SK-N-SH (cell line): Measurements from ENCODE around the gene ACE. TPM values are rescaled to one million over a fixed set of nuclear protein-coding genes. Genes with fewer than 3 reads are reported as not detected.

ENCODE experiments used
- CTCF ChIA-PET: fragments of 300-600, 350-600 bp; formaldehyde crosslinking; extraction: SDS; loops from one replicate; lab custom pipeline; 2021; lab: Yijun Ruan, JAX
- POLR2A ChIA-PET: fragments of 350-600 bp; sonication (Branson Sonifier 250); formaldehyde crosslinking; extraction: SDS; loops from one replicate; lab custom pipeline; 2020; ENCODE audit warnings: antibody characterized with exemption, inconsistent platforms; lab: Yijun Ruan, JAX
- DNase-seq: peaks from one replicate; pipeline ENCODE4 v3.0.0; 2012
- H2AFZ ChIP-seq: fragments of 200-600 bp; sonication (generic); 2 replicates; pipeline ENCODE4 v1.8.1; 2016; ENCODE audit warnings: antibody characterized with exemption, mild to moderate bottlenecking, low read depth
- H3F3A ChIP-seq: fragments of 200-600 bp; sonication (generic); replicated peaks from 2 replicates; pipeline ENCODE3; 2016; ENCODE audit warnings: antibody characterized with exemption, mild to moderate bottlenecking; ENCODE audit not compliant: insufficient read depth
- H3K27ac ChIP-seq, 2 experiments: fragments of 200-500 bp in 1 of 2; fragments of 200-600 bp in 1 of 2; sonication (Bioruptor generic) in 1 of 2; sonication (generic), shearing (Covaris generic) in 1 of 2; 2 replicates each; pipeline versions ENCODE4 v1.5.1 to v1.6.1; 2014 to 2016; ENCODE audit warnings: low read depth in 2 of 2, inconsistent platforms in 1 of 2, low read length in 1 of 2, mild to moderate bottlenecking in 1 of 2, mixed read lengths in 1 of 2
- H3K27me3 ChIP-seq: fragments of 200-600 bp; sonication (generic), shearing (Covaris generic); 2 replicates; pipeline ENCODE4 v1.6.1; 2016; ENCODE audit warnings: mixed run types; ENCODE audit not compliant: insufficient read depth
- H3K36me3 ChIP-seq, 2 experiments: fragments of 200-500 bp in 1 of 2; fragments of 200-600 bp in 1 of 2; sonication (Bioruptor generic) in 1 of 2; sonication (generic) in 1 of 2; replicated peaks in 1 of 2; 2 replicates each; pipeline versions ENCODE3 to v1.5.1; 2014 to 2016; ENCODE audit warnings: low read length in 1 of 2, mild to moderate bottlenecking in 1 of 2; ENCODE audit not compliant: insufficient read depth in 2 of 2, control insufficient read depth in 1 of 2
- H3K4me1 ChIP-seq, 2 experiments: fragments of 200-500 bp in 1 of 2; fragments of 200-600 bp in 1 of 2; sonication (Bioruptor generic) in 1 of 2; sonication (generic), shearing (Covaris generic) in 1 of 2; 2 replicates each; pipeline versions ENCODE4 v1.5.1 to v1.6.1; 2014 to 2016; ENCODE audit warnings: low read depth in 1 of 2, low read length in 1 of 2, mixed run types in 1 of 2; ENCODE audit not compliant: insufficient read depth in 2 of 2, control insufficient read depth in 1 of 2
- H3K4me2 ChIP-seq: fragments of 200-600 bp; sonication (generic), shearing (Covaris generic); 2 replicates; pipeline ENCODE4 v1.6.1; 2017; ENCODE audit warnings: mixed run types
- H3K4me3 ChIP-seq, 2 experiments: fragments of 200-500 bp in 1 of 2; fragments of 200-600 bp in 1 of 2; sonication (Bioruptor generic) in 1 of 2; sonication (generic), shearing (Covaris generic) in 1 of 2; 2 replicates each; pipeline versions ENCODE4 v1.5.1 to v1.8.1; 2014 to 2016; ENCODE audit warnings: low read depth in 2 of 2, inconsistent platforms in 1 of 2, low read length in 1 of 2, mild to moderate bottlenecking in 1 of 2, mixed read lengths in 1 of 2, moderate library complexity in 1 of 2
- H3K79me2 ChIP-seq: fragments of 200-600 bp; sonication (generic); 2 replicates; pipeline ENCODE4 v1.8.1; 2017; ENCODE audit warnings: mild to moderate bottlenecking; ENCODE audit not compliant: insufficient read depth
- H3K9ac ChIP-seq: fragments of 200-600 bp; sonication (generic); 2 replicates; pipeline ENCODE4 v1.6.1; 2017; ENCODE audit warnings: mixed run types
- H3K9me2 ChIP-seq: fragments of 200-600 bp; sonication (generic); 2 replicates; pipeline ENCODE4 v1.6.1; 2017; ENCODE audit warnings: mixed run types
- H3K9me3 ChIP-seq: fragments of 200-600 bp; sonication (generic); 2 replicates; pipeline ENCODE4 v1.6.1; 2017; ENCODE audit warnings: mixed run types, mild to moderate bottlenecking, moderate library complexity
- H4K20me1 ChIP-seq: fragments of 200-600 bp; sonication (generic); 2 replicates; pipeline ENCODE4 v1.6.1; 2017; ENCODE audit warnings: mild to moderate bottlenecking, mixed run types; ENCODE audit not compliant: insufficient read depth
- EP300 ChIP-seq, 2 experiments: IDR thresholded peaks; 2 replicates each; pipeline versions ENCODE4 v1.4.0 to v1.6.1; 2012; ENCODE audit warnings: borderline replicate concordance in 1 of 2, low read depth in 1 of 2, low read length in 1 of 2
- EZH2phosphoT487 ChIP-seq: fragments of 200-600 bp; sonication (generic); IDR thresholded peaks from 2 replicates; pipeline ENCODE4 v1.6.1; 2017; ENCODE audit warnings: low read depth, mixed run types, mild to moderate bottlenecking, antibody characterized with exemption, moderate library complexity, borderline replicate concordance
- FOXJ3 ChIP-seq: sonication (generic); formaldehyde crosslinking; IDR thresholded peaks from 2 replicates; pipeline ENCODE4 v1.5.1; 2020; ENCODE audit warnings: mild to moderate bottlenecking, missing genetic modification reagents
- FOXM1 ChIP-seq: IDR thresholded peaks from 2 replicates; pipeline ENCODE4 v1.4.0; 2012; ENCODE audit warnings: low read depth, mild to moderate bottlenecking
- GABPA ChIP-seq: IDR thresholded peaks from 2 replicates; pipeline ENCODE4 v1.4.0; 2012; ENCODE audit warnings: low read depth, mild to moderate bottlenecking
- JUND ChIP-seq: IDR thresholded peaks from 2 replicates; pipeline ENCODE4 v1.4.0; 2012
- MEF2A ChIP-seq: IDR thresholded peaks from 2 replicates; pipeline ENCODE4 v1.4.0; 2012; ENCODE audit warnings: low read depth, borderline replicate concordance
- MXI1 ChIP-seq: IDR thresholded peaks from 2 replicates; pipeline ENCODE4 v1.6.1; 2012; ENCODE audit warnings: mild to moderate bottlenecking, low read depth, low read length, improper control_type of control experiment
- NFIC ChIP-seq: IDR thresholded peaks from 2 replicates; pipeline ENCODE4 v1.4.0; 2012; ENCODE audit warnings: borderline replicate concordance
- NRF1 ChIP-seq: IDR thresholded peaks from 2 replicates; pipeline ENCODE4 v1.6.1; 2012; ENCODE audit warnings: low read depth, mild to moderate bottlenecking, low read length
- POLR2AphosphoS5 ChIP-seq: IDR thresholded peaks from 2 replicates; pipeline ENCODE4 v1.6.1; 2012; ENCODE audit warnings: low read depth, low read length
- RAD21 ChIP-seq: IDR thresholded peaks from 2 replicates; pipeline ENCODE4 v1.6.1; 2012; ENCODE audit warnings: mild to moderate bottlenecking, low read length
- RFX5 ChIP-seq: IDR thresholded peaks from 2 replicates; pipeline ENCODE4 v1.6.1; 2012; ENCODE audit warnings: mild to moderate bottlenecking, improper control_type of control experiment, low read length
- RXRA ChIP-seq: IDR thresholded peaks from 2 replicates; pipeline ENCODE4 v1.4.0; 2012; ENCODE audit warnings: low read depth, mild to moderate bottlenecking, borderline replicate concordance
- TCF12 ChIP-seq: IDR thresholded peaks from 2 replicates; pipeline ENCODE4 v1.4.0; 2012
- TEAD4 ChIP-seq: IDR thresholded peaks from 2 replicates; pipeline ENCODE4 v1.4.0; 2012; ENCODE audit warnings: mild to moderate bottlenecking, borderline replicate concordance; ENCODE audit not compliant: insufficient read depth
- YY1 ChIP-seq: IDR thresholded peaks from 2 replicates; pipeline ENCODE4 v1.4.0; 2012; ENCODE audit warnings: low read depth, mild to moderate bottlenecking
- WGBS: methylation state at CpG from one replicate; pipeline ENCODE4 v1.1.6; 2017; ENCODE audit warnings: low lambda C conversion rate; 5-methylcytosine and 5-hydroxymethylcytosine counted together
- polyA plus RNA-seq, 3 experiments: library from polyadenylated mRNA; depleted of rRNA; stranded (reverse); fragments of >200 nt; gene quantifications; 2 replicates each; pipeline ENCODE4 v1.2.3, GENCODE V29; 2012
- TF ChIP-seq, protein P1 (sequence below): fragments of 150-350 bp; IDR thresholded peaks from 2 replicates; pipeline ENCODE4 v1.6.1; 2017; ENCODE audit warnings: antibody characterized with exemption, low read length, low read depth, borderline replicate concordance
- TF ChIP-seq, protein P2 (sequence below): IDR thresholded peaks from 2 replicates; pipeline ENCODE4; 2012
- TF ChIP-seq, protein P3 (sequence below): fragments of 150-350 bp; IDR thresholded peaks from 2 replicates; pipeline ENCODE4 v1.6.1; 2016; ENCODE audit warnings: mild to moderate bottlenecking, low read depth, low read length
- TF ChIP-seq, protein P4 (sequence below): IDR thresholded peaks from 2 replicates; pipeline ENCODE4 v1.4.0; 2012; ENCODE audit warnings: low read depth
- TF ChIP-seq, protein P5 (sequence below): fragments of 200-600 bp; sonication (generic); IDR thresholded peaks from 2 replicates; pipeline ENCODE4 v1.6.1; 2017; ENCODE audit warnings: antibody characterized with exemption, mild to moderate bottlenecking, moderate library complexity

The ACE gene
- polyA plus RNA-seq, 1 of the 3 experiments (the other 2 are of a cell fraction): 12.1 TPM

DNA sequence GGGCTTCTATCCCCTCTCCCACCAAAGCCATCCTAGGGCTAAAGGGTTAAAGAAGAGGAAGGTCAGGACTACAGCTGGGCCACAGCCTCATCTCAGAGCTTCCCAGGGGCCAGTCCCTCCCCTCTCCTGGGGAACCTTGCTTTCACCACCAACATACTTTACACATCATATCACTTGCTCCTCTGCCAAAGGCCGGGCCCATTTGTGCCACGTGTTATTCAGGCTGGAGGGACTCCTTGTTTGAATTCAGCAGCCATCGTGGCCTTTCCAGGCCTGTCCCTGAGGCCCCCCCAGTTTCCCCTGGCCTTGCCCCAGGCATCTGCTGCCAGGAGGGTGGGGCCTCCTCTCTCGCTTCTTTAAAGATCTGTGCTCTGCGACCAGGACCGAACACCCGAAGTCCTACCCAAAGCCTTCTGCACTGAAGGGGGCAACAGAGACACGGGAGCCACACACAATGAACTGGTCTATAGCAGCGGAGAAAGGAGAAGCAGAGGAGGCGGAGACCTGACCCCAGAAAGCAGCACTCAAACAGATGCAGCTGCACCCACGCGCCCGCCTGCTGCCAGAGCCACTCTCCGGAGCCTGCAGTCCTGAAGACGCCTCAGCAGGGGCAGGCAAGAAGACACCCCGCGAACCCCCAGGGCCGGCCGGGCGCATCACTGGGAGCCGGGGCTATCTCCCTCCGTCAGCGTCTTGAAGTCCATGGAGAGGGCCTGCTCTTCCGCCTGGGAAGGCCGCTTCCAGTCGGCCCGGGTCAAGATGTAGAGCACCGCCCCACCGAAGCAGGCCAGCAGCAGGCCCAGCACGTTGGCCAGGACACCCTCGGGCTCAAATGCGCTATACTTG lies 42.9 kb upstream of the ACE start (continued):
- TF ChIP-seq, protein P1, sequence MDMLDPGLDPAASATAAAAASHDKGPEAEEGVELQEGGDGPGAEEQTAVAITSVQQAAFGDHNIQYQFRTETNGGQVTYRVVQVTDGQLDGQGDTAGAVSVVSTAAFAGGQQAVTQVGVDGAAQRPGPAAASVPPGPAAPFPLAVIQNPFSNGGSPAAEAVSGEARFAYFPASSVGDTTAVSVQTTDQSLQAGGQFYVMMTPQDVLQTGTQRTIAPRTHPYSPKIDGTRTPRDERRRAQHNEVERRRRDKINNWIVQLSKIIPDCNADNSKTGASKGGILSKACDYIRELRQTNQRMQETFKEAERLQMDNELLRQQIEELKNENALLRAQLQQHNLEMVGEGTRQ: peak; percentile 8; the same call in 1 of the 2 replicates
- TF ChIP-seq, protein P2, sequence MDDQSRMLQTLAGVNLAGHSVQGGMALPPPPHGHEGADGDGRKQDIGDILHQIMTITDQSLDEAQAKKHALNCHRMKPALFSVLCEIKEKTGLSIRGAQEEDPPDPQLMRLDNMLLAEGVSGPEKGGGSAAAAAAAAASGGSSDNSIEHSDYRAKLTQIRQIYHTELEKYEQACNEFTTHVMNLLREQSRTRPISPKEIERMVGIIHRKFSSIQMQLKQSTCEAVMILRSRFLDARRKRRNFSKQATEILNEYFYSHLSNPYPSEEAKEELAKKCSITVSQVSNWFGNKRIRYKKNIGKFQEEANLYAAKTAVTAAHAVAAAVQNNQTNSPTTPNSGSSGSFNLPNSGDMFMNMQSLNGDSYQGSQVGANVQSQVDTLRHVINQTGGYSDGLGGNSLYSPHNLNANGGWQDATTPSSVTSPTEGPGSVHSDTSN: peak; percentile 82
- TF ChIP-seq RFX5 (no peak), RXRA (peak; percentile 83; the same call in 1 of the 2 replicates), EZH2phosphoT487 (no peak), YY1 (peak; percentile 81), MXI1 (peak; percentile 73), GABPA (no peak), FOXJ3 (CRISPR knock-in tag) (no peak), NRF1 (no peak)
- TF ChIP-seq, protein P3, sequence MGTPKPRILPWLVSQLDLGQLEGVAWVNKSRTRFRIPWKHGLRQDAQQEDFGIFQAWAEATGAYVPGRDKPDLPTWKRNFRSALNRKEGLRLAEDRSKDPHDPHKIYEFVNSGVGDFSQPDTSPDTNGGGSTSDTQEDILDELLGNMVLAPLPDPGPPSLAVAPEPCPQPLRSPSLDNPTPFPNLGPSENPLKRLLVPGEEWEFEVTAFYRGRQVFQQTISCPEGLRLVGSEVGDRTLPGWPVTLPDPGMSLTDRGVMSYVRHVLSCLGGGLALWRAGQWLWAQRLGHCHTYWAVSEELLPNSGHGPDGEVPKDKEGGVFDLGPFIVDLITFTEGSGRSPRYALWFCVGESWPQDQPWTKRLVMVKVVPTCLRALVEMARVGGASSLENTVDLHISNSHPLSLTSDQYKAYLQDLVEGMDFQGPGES: no peak

DNA sequence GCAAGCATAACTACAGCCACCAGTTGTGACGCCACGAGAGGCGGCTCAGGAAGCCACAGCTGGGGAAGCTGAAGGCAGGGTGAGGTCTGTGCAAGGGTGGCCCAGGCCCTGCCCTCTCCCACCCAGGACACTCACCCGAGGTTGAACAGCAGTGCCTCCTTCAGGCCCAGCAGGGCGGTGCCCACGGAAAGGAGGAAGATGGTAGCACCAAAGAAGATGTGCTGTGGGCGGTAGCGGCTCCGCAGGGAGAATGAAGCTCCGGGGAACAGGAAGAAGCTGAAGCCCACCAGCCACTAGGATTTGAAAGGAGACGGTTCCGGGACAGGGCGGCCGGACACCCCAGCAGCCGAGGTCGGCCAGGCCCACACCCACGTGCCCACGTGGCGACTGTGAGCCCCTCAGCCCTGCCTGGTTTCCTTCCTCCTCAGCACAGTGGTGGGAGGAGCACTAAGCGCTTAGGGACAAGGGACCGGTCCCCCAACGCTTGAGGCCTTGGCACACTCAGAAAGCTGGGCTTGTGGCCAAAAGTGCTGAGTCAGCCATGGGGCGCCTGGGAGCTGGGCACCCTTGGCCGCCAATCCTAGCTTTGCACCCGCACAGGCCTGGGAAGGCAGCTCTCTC lies 41.8 kb upstream of the ACE start:
- Histone ChIP-seq H3K9ac (peak overlapping the region; percentile 67; the same call in 1 of the 2 replicates), H2AFZ (no peak overlapping the region), H3K9me3 (no peaks in the 10 kb centered on the region), H3K36me3 (peaks cover 0 to 8% of the 10 kb centered on the region in 2 experiments), H3K27ac (peak overlapping the region; percentile 97), H3F3A (peaks cover 57% of the 10 kb centered on the region), H3K4me1 (peaks cover 47 to 94% of the 10 kb centered on the region in 2 experiments), H4K20me1 (peaks cover 2% of the 10 kb centered on the region; the same call in 1 of the 2 replicates), H3K4me3 (no peak overlapping the region), H3K9me2 (no peaks in the 10 kb centered on the region), H3K79me2 (peaks cover 17% of the 10 kb centered on the region; the same call in 1 of the 2 replicates), H3K27me3 (no peaks in the 10 kb centered on the region), H3K4me2 (peak overlapping the region; percentile 69)
- ChIA-PET CTCF (interaction anchor here (1.0 to 27.2 kb wide), 21 partner anchors 5 to 778 kb away, joined by 3 to 827 read pairs (median 3); partner anchors contain the start of genes ACE, CYB561, DCAF7 and LIMD2), POLR2A (interaction anchor here (0.5 to 13.8 kb wide), 10 partner anchors 8 to 187 kb away, joined by 3 to 572 read pairs (median 4); partner anchors contain the start of genes ACE, CYB561 and MAP3K3)
- WGBS: 63% methylated on average over 21 of the region's 25 CpGs
- peak; percentile 69 for DNase-seq
- TF ChIP-seq FOXM1 (no peak), EP300 (IDR thresholded peaks at IDR 0.05; ENCODE audit: borderline replicate concordance in 1 of 2, low read depth in 1 of 2, low read length in 1 of 2) (peak in 1 of 2 experiments; percentile 73; a peak in 2 of 4 replicates), TCF12 (peak; percentile 76), RAD21 (peak; percentile 25), POLR2AphosphoS5 (peak; percentile 14; the same call in 1 of the 2 replicates), MEF2A (no peak), NFIC (peak; percentile 99), TEAD4 (no peak), JUND (peak; percentile 83; the same call in 1 of the 2 replicates)
- TF ChIP-seq, protein P2: peak; percentile 59; the same call in 1 of the 2 replicates
- TF ChIP-seq, protein P3: no peak
- TF ChIP-seq, protein P4, sequence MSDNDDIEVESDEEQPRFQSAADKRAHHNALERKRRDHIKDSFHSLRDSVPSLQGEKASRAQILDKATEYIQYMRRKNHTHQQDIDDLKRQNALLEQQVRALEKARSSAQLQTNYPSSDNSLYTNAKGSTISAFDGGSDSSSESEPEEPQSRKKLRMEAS: peak; percentile 85
- TF ChIP-seq, protein P5, sequence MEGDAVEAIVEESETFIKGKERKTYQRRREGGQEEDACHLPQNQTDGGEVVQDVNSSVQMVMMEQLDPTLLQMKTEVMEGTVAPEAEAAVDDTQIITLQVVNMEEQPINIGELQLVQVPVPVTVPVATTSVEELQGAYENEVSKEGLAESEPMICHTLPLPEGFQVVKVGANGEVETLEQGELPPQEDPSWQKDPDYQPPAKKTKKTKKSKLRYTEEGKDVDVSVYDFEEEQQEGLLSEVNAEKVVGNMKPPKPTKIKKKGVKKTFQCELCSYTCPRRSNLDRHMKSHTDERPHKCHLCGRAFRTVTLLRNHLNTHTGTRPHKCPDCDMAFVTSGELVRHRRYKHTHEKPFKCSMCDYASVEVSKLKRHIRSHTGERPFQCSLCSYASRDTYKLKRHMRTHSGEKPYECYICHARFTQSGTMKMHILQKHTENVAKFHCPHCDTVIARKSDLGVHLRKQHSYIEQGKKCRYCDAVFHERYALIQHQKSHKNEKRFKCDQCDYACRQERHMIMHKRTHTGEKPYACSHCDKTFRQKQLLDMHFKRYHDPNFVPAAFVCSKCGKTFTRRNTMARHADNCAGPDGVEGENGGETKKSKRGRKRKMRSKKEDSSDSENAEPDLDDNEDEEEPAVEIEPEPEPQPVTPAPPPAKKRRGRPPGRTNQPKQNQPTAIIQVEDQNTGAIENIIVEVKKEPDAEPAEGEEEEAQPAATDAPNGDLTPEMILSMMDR: peak; percentile 62
